GM12872 (cell line): ENCODE data around the gene SLC2A4RG.

Experiments used
- CTCF ChIP-seq: IDR thresholded peaks from 3 replicates; pipeline ENCODE4 v1.5.1; 2011; ENCODE audit warnings: low read depth, mild to moderate bottlenecking, low read length, moderate library complexity; ENCODE audit not compliant: insufficient read depth

Gene SLC2A4RG

DNA sequence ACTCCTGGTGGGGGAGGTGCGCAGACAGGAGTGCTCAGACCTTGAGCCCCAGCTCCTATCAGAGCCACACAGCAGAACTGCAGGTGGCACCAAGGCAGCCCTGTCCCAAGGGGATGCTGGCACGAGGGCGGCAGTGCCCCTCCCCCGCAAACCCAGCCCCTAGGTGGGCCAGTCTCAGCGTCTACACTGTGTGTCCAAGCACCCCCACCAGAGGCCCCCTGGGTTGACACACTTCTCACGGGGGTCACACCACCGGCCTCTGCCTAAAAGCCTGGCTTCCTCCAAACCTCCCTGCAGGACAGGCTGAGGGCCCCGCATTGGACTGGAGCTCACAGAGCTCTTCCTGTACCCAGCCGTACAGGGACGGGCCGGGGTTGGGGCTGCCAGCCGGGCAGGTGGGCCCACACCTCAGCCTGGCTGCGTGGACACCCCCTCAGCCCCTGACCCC, 8.1 kb downstream of the SLC2A4RG start:
- TF ChIP-seq CTCF, result no peak

DNA sequence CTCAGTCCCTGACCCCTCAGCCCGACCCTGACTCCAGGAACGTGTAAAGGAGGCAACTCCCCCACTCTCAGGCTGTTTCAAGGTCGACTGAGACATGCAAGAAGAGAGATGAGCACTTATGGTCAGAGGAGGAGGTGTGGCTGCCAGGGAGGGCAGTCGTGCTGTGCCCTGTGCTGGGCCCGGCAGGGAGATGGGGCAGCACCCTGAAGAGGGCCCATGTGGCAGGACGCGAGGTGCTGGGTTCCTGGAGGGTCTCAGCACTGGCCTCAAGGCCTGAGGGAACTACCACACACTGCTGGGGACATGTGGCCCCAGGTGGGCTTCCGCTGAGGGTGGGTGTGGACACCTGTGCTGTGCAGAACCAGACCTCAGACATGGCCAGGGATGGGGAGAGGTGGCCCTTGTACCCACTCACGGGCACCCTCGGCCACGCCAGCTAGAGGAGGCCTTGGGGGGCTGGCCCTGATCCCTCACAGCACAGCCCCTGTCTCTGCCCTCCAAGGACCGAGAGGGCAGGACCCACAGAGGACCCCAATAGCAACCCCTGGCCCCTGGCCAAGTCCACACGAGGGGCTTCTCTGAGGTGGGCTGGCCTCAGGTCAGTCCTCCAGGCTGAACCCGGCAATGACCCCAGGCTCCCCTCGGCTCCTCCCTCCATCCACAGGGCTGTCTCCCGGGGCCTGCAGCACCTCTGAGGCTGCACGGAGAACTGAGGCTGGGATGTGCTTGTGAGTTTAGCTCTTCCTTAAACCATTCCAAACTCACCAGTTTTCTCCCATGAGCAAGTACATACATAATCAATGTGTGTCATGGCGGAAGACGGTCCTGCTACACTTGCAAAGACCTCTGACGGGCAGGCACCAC, 8.7 kb downstream of the SLC2A4RG start:
- no peak for TF ChIP-seq CTCF

GRCh38 chr20:63748934-63749270, 9.3 kb downstream of the SLC2A4RG start:
- no peak for TF ChIP-seq CTCF

DNA sequence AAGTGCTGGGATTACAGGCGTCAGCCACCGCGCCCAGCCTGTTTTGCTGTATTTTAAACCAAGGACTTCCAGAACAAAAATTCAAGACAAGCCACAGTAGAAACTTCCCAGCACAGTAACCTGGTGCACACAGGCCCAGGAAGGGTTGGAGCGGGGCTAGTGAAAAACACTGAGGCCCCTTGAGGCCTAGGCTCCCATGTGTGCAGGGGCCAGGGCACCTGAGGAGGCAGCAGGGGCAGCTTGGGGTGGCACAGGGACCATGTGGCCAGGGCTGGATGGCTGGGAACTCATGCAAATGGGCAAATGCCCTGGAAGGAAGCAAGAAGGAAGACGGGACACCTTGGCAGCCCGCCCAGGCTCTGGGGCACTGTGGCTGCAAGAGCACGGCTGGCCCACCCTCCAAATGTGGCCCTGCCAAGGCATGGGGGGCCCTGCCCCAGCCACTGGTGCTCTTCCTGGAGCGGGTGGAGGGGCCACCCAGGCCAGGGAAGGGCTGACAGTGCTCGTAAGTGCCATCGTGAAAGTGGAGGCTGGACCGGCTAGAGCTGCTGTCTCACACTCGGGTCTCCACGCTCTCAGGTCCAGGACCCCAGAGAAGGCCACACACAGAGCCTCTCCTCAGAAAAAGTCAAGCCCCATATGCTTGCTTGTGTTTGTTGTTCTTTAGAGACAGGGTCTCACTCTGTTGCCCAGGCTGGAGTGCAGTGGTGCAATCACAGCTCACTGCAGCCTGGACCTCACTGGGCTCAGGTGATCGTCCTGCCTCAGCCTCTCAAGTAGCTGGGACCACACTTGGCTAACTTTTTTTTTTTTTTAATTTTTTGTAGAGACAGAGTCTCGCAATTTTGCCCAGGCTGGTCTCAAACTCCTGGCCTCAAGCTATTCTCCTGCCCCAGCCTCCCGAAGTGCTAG, 10.3 kb downstream of the SLC2A4RG start:
- no peak for TF ChIP-seq CTCF

DNA sequence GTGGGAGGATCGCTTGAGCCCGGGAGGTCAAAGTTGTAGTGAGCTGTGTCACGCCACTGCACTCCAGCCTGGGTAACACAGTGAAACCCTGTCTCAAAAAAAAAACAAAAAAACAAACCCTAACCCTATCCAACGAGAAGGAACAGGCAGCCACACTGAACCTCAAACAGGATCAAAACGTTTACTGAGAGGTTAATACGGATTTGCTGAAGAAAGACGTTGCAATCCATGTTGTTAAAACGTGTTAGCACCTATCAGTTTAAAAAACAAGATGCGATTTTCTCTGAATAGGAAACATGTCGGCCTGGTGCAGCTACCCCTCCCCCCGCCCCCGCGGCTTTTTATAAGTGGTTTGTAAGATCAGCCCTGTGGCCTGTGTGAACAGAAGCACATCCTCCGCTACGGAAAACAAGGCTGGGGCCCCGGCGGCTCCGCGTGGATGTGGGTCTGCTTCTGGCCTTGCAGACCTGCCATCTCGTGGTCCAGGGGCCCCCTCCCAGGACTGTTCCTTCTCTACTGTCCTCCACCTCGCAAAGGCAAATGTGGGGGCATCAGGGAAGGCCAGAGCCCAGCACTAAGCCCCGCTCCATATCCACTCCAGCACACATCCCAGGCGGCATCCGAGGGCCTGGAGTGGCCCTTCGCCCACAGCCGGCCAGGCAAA, 11.4 kb downstream of the SLC2A4RG start:
- no peak for TF ChIP-seq CTCF

- TF ChIP-seq CTCF, result no peak
Observed at GRCh38 chr20:63751471-63752271, 12.1 kb downstream of the SLC2A4RG start.
